Measurements from ENCODE around the gene PCDHGA7. TPM values are rescaled to one million over a fixed set of nuclear protein-coding genes. Genes with fewer than 3 reads are reported as not detected.
"Not testable (repeated sequence)": the region's sequence is repeated elsewhere in the genome, so short reads cannot be mapped to it uniquely, and the experiment has no call there.

PCDHGA7 gene
- 1 to 10 TPM in 8 of 9 donors, under 1 TPM in 1; 0.91 to 5.0 (median 1.9) TPM for total RNA-seq
- 1 to 10 TPM in 1 of 3 donors, under 1 TPM in 2; 0.37 to 1.4 (median 0.59) TPM for polyA plus RNA-seq
- long read RNA-seq, donor 1 = 0 reads
- long read RNA-seq, donor 2, partial matches to known transcripts = 0 of 1 reads
- long read RNA-seq, donor 2, other reads (novel, unspliced or antisense) = 0 of 1 reads
- long read RNA-seq, donor 3 = 0 reads
- long read RNA-seq, donor 4 = 0 reads
- long read RNA-seq, donor 5 = 0 reads
- long read RNA-seq, donor 6 = 0 reads
- long read RNA-seq, donor 7 = 0 reads
- long read RNA-seq, donor 8 = 0 reads
- long read RNA-seq, donor 9 = 0 reads
- long read RNA-seq, donor 10 = 0 reads

- Histone ChIP-seq H3K4me1 (replicated peaks in 1 of 2) (no peaks in the 10 kb centered on the region), H3K36me3 (replicated peaks in 1 of 2) (no peaks in the 10 kb centered on the region), H3K4me3 (peak within 1 kb of the TSS in 1 of 4 donors; percentile 27), H3K9me3 (replicated peaks in 1 of 3) (peaks cover 4 to 19% (median 10%) of the 10 kb centered on the region in 3 donors), H3K27me3 (no peaks in the 10 kb centered on the region), H3K27ac (no peak within 1 kb of the TSS)
- no peak for TF ChIP-seq POLR2A (IDR thresholded peaks at IDR 0.05)
- TF ChIP-seq, protein P1, sequence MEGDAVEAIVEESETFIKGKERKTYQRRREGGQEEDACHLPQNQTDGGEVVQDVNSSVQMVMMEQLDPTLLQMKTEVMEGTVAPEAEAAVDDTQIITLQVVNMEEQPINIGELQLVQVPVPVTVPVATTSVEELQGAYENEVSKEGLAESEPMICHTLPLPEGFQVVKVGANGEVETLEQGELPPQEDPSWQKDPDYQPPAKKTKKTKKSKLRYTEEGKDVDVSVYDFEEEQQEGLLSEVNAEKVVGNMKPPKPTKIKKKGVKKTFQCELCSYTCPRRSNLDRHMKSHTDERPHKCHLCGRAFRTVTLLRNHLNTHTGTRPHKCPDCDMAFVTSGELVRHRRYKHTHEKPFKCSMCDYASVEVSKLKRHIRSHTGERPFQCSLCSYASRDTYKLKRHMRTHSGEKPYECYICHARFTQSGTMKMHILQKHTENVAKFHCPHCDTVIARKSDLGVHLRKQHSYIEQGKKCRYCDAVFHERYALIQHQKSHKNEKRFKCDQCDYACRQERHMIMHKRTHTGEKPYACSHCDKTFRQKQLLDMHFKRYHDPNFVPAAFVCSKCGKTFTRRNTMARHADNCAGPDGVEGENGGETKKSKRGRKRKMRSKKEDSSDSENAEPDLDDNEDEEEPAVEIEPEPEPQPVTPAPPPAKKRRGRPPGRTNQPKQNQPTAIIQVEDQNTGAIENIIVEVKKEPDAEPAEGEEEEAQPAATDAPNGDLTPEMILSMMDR (IDR thresholded peaks at IDR 0.05) = no peak
- intact Hi-C loops (cut with DNase I) = no loop called here
- 10 to 21% (median 12%) methylated on average over 25 to 37 of the region's 37 CpGs for WGBS, 4 donors
- DNase-seq = no peak
These were observed at the start of gene PCDHGA7 for GRCh38 chr5:141382469-141383294. TSS of gene PCDHGA7 (plus strand) at chr5:141382742. CDS start at chr5:141382900, 158 bp downstream.

- intact Hi-C loops (cut with DNase I) = no loop called here
- WGBS, 4 donors = 7 to 17% (median 10%) methylated on average over 10 to 27 of the region's 27 CpGs
- no peak within 1 kb of the TSS for H3K27ac ChIP-seq
- peak within 1 kb of the TSS in 1 of 4 donors; percentile 9 for H3K4me3 ChIP-seq
- TF ChIP-seq, protein P1 (IDR thresholded peaks at IDR 0.05) = peak in 3 of 6 experiments; percentile 30 to 43 (median 37)
- TF ChIP-seq POLR2A (IDR thresholded peaks at IDR 0.05) = no peak
- DNase-seq = no peak
- H3K9me3 ChIP-seq (replicated peaks in 1 of 3) = peaks cover 0 to 10% (median 0%) of the 10 kb centered on the region in 3 donors
- H3K36me3 ChIP-seq (replicated peaks in 1 of 2) = no peaks in the 10 kb centered on the region
- H3K27me3 ChIP-seq = no peaks in the 10 kb centered on the region
- no peaks in the 10 kb centered on the region for H3K4me1 ChIP-seq (replicated peaks in 1 of 2)
These were observed 43.8 kb upstream of the PCDHGA7 start, which contains the start of gene PCDHGA2 for GRCh38 chr5:141338538-141339306. TSS of gene PCDHGA2 (plus strand) at chr5:141338760.

GRCh38 chr5:141340781-141341354, 41.7 kb upstream of the PCDHGA7 start:
- 49 to 85% (median 59%) methylated on average over 21 to 44 of the region's 45 CpGs for WGBS, 4 donors
- H3K27me3 ChIP-seq; H3K9me3 ChIP-seq (replicated peaks in 1 of 3); H3K4me1 ChIP-seq (replicated peaks in 1 of 2); H3K36me3 ChIP-seq (replicated peaks in 1 of 2); DNase-seq; H3K4me3 ChIP-seq; H3K27ac ChIP-seq; intact Hi-C loops (cut with DNase I): not testable (repeated sequence)

DNA sequence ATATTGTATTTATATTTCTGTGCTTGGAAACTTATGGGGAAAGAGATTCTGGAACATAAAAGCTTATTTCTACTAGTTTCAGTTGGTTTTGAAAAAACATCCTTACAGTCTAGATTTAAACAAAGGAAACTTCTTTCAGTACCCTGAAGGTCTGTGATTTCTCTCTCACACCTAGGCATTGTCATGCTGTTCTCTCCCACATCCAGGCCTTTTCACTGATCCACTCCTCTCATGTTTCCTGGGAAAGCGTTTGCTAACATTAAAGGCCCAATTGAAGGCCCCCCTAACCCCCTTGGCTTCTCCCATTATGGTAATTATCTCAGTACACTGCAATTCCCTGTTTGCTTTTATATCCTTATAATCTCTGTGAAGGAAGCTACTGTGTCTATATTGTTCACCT, 39.8 kb upstream of the PCDHGA7 start:
- Histone ChIP-seq H3K27ac (no peak overlapping the region), H3K4me1 (replicated peaks in 1 of 2) (no peaks in the 10 kb centered on the region), H3K9me3 (replicated peaks in 1 of 3) (peaks cover 0 to 15% (median 10%) of the 10 kb centered on the region in 3 donors), H3K36me3 (replicated peaks in 1 of 2) (no peaks in the 10 kb centered on the region), H3K27me3 (no peaks in the 10 kb centered on the region), H3K4me3 (no peak overlapping the region)
- no peak for TF ChIP-seq POLR2A (IDR thresholded peaks at IDR 0.05)
- DNase-seq = no peak
- 12 to 39% (median 17%) methylated on average over 1 of the region's 1 CpG for WGBS, 4 donors
- intact Hi-C loops (cut with DNase I) = no loop called here
